IPS-NIHi7 (cell line): Measurements from ENCODE around the gene LRCH4.

ENCODE experiments used
- DNase-seq: peaks from one replicate; pipeline ENCODE4 v3.0.0; 2012; ENCODE audit warnings: mixed read lengths; ENCODE audit errors: extremely low spot score

The LRCH4 gene

GRCh38 chr7:100604976-100605911 lies 19.3 kb upstream of the LRCH4 start:
- peak; percentile 38 for DNase-seq

- DNase-seq: peak; percentile 88
Observed at GRCh38 chr7:100604028-100604975, 18.4 kb upstream of the LRCH4 start.

- peak; percentile 48 for DNase-seq
Observed at GRCh38 chr7:100603726-100604027, 17.7 kb upstream of the LRCH4 start.

- peak; percentile 73 for DNase-seq
Observed at GRCh38 chr7:100602889-100603725, 17.2 kb upstream of the LRCH4 start.

- no peak for DNase-seq
Observed at GRCh38 chr7:100600730-100601038, 14.8 kb upstream of the LRCH4 start.

GRCh38 chr7:100599911-100600729 lies 14.2 kb upstream of the LRCH4 start:
- DNase-seq: no peak

- DNase-seq: no peak
Observed at GRCh38 chr7:100598425-100598824, 12.5 kb upstream of the LRCH4 start.

- DNase-seq: no peak
Observed at GRCh38 chr7:100595188-100595587, 9.3 kb upstream of the LRCH4 start.

- DNase-seq: no peak
Observed at GRCh38 chr7:100591596-100591995, 5.7 kb upstream of the LRCH4 start.

GRCh38 chr7:100590077-100590737 lies 4.3 kb upstream of the LRCH4 start:
- DNase-seq: no peak

GRCh38 chr7:100589341-100589947 lies 3.5 kb upstream of the LRCH4 start:
- peak; percentile 29 for DNase-seq

GRCh38 chr7:100588438-100588837 lies 2.5 kb upstream of the LRCH4 start:
- DNase-seq: no peak

GRCh38 chr7:100586266-100587025 lies 517 bp upstream of the LRCH4 start, which contains the start of gene FBXO24:
Gene FBXO24 (plus strand): TSS chr7:100586328. CDS start chr7:100586626, 298 bp downstream.
- peak; percentile 99 for DNase-seq

GRCh38 chr7:100584683-100585510 lies 1.0 kb downstream of the LRCH4 start:
- DNase-seq: peak; percentile 70

GRCh38 chr7:100584054-100584682 lies 1.8 kb downstream of the LRCH4 start:
- DNase-seq: no peak

GRCh38 chr7:100583132-100584053 lies 2.5 kb downstream of the LRCH4 start:
- no peak for DNase-seq

- DNase-seq: no peak
Observed at GRCh38 chr7:100582650-100583049, 3.3 kb downstream of the LRCH4 start.
